ENCODE measurements around the gene ZNF565.
A peak's percentile ranks its signal among the peaks of the same experiment; 100 is the strongest.
"Not testable (repeated sequence)": the region's sequence is repeated elsewhere in the genome, so short reads cannot be mapped to it uniquely, and the experiment has no call there.

Gene ZNF565

DNA sequence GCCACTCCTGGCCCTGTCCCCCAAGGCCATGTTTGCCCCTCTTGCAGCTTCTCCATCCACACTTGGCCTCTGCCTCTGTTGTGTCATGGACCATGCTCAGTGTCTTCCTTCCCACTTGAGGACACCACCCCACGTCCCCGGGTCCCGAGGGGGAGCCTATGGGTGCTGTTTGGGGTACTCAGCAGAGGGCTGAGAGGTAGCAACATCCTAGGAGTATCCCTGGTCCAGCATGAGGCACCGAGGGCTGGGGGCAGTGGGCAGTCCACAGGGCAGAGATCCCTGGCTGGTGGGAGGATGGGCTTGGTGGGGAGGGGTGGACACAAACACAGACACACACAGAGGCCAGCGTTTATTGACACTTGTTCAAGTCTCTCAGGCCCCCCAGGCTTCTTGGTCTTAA lies 63.9 kb downstream of the ZNF565 start:
- no peak for DNase-seq (ENCODE audit: low read depth, low spot score)

DNA sequence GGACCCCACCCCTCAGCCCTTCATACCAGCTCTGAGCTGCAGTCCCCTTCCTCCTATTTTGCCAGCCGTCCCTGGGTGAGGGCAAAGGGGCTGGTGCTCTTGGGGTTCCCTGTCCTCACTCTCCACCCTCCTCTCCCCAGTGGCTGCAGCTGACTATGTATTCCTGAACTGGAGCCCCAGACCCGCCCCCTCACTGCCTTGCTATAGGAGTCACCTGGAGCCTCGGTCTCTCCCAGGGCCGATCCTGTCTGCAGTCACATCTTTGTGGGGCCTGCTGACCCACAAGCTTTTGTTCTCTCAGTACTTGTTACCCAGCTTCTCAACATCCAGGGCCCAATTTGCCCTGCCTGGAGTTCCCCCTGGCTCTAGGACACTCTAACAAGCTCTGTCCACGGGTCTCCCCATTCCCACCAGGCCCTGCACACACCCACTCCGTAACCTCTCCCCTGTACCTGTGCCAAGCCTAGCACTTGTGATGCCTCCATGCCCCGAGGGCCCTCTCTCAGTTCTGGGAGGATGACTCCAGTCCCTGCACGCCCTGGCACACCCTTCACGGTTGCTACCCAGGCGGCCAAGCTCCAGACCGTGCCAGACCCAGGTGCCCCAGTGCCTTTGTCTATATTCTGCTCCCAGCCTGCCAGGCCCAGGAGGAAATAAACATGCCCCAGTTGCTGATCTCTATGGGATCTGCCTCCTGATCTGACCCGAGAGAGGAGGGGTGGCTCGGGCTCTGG lies 64.6 kb downstream of the ZNF565 start:
- no peak for DNase-seq (ENCODE audit: low read depth, low spot score)

DNA sequence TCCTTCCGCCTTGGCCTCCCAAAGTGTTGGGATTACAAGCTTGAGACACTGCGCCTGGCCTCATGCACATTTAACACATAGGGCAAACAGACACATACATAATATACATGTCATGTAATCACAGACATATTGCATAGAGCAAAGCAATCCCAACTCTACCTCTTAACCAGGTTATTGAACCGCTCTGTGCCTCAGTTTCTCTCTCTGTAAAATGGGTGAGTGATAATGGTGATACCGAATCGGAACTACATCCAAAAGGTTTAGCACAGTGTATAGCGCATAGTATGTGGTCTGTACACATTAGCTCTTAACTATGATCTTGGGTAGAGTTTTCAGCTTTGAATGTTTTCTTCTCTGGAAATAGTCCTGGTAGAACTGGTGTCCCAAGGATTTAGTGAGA lies 69.8 kb downstream of the ZNF565 start:
- no peak for DNase-seq (ENCODE audit: low read depth, low spot score)

GRCh38 chr19:36142496-36142895 lies 72.0 kb downstream of the ZNF565 start:
- DNase-seq (ENCODE audit: low read depth, low spot score) = no peak

DNA sequence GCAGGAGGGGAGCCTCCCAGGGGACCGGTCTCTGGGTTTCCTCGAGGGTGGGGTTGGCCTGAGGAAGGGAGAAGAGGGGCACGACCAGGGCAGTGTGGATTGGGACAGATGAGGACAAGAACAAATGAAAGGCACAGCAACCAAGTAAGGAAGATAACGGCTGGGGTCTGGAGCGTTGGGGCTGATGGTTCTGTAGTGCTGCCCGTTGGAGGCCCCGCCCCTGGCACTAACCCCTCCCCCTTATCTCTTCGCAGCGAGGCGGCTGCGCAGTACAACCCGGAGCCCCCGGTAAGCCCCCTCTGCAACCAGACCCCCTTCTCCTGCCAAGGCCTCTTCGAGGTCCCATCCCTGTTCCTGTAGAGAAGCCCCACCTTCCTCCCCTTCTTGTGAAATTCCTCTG lies 72.4 kb downstream of the ZNF565 start:
- no peak for DNase-seq (ENCODE audit: low read depth, low spot score)

DNA sequence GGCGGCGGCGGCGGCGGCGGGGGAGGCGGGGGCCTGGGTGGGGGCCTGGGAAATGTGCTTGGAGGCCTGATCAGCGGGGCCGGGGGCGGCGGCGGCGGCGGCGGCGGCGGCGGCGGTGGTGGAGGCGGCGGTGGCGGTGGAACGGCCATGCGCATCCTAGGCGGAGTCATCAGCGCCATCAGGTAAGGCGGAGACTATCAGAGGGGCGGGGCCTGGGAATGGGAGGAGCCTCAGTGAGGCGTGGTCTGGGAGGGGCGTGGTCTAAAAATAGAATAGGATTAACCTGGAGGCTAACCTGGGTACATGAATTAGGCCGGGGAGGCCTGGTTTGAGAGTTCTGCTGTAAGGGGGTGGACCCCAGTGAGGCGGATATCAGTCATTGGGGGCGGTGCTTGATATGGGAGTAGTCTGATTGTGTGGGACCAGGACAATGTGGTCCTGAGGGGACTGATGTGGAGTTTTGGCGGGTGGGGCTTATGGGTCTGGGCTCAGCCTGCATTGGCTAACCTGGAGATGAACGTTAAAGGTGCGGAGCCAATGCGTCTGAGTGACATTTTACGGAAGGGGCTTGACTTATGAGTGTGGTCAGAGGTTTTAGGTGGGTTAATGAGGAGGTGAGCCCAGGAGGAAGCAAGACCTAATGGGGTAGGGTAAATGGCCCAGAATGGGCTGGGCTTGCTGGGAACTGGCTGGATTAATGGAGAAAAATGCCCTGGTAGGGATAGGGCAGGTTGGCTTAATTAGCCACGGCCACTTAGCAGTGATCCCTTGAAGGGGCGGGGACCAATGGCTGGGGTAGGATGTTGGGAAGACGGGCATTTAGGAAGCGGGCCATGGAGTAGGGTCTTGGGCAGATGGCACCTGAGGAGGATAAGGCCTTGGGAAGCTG lies 73.2 kb downstream of the ZNF565 start:
- DNase-seq (ENCODE audit: low read depth, low spot score) = peak; percentile 96

DNA sequence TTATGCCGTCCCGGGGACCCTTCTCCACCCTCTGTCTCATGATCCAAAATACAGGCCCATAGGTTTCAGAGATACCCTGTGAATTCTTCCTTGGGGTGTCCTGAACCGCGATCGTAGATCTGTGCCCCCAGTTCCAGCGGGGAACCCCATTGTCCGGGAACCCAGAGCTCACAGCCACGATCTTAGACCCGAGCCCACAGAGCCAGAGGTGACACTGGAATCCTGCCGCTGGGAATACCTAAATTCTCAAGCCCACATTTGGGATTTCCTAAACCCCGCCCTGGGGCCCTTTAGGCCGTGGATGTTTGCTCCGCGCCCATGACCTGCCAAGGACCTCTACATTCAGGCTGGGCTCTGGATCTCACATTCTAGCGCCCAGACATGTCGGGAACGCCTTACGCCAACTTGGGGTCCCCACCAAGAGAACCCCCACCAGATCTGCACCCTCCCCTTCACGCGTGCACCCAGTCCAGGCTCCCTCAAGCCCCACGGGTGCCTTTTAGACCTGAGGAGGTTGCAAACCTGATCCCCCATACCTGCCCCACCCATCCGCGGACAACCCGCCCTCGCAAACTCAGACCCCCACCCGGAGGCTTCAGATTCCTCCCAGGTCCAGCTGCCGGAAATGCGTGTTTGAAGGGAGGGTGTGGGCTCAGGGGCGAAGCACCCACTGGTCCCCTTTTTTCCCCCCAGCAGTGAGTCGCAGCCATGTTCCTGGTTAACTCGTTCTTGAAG lies 74.0 kb downstream of the ZNF565 start:
- DNase-seq (ENCODE audit: low read depth, low spot score) = peak; percentile 72

DNA sequence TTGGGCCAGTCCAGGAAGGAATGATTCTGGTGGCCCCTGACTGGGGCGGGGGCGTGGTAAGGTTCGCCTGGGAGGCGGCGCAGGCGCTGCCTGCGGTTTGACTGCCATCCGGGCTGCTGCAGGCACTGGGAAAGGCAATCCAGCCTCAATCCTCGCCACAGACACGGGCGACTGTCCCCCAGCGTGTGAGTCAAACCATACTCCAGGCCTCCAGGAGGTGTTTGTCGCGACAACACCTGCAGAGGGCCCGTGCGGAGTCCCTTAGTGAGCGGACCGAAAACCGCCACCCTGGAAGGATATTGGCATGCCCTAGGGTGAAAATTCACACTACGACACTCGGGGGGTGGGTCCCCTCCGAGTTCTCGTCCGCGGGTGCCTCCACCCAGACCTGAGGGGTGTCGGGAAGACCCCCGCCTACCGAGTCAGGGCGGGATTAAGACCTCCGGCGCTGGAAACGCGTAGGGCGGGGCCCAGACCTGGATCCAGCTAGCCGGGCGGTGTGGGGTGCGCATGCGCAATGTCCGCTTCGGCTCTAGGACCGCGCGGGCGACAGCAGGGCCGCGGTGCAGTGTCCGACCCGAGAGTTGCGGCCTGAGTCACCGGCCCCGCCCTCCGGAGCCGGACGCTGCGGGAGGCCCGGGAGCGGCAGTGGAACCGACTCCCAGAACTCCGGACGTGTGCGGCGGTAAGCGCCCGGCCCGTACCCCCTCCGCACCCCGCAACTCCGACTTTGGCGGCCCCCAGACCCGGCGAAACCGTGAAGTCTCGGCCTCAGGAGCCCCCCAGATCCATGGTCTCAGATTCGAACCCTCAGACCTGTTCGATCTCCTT lies 74.8 kb downstream of the ZNF565 start, which contains the start of gene CAPNS1:
CAPNS1 (plus strand) TSS at position 594 of the 831 bp plus-strand sequence. CDS start 946 bp downstream, outside the sequence.
- DNase-seq (ENCODE audit: low read depth, low spot score) = peak; percentile 98

DNA sequence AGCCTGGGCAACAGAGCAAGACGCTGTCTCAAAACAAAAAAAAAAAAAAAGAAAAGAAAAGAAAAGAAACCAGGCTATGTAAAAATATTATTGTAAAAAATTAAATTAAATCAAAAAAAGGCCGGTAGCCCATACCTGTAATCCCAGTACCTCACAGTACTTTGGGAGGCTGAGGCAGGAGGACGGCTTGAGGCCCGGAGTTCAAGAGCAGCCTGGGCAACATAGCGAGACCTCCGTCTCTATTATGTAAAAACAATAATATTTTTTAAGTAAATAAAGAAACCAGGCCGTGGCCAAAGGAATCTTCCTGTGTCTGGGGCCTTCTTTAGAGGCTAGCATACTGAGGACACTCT lies 75.4 kb downstream of the ZNF565 start:
- DNase-seq (ENCODE audit: low read depth, low spot score) = no peak

DNA sequence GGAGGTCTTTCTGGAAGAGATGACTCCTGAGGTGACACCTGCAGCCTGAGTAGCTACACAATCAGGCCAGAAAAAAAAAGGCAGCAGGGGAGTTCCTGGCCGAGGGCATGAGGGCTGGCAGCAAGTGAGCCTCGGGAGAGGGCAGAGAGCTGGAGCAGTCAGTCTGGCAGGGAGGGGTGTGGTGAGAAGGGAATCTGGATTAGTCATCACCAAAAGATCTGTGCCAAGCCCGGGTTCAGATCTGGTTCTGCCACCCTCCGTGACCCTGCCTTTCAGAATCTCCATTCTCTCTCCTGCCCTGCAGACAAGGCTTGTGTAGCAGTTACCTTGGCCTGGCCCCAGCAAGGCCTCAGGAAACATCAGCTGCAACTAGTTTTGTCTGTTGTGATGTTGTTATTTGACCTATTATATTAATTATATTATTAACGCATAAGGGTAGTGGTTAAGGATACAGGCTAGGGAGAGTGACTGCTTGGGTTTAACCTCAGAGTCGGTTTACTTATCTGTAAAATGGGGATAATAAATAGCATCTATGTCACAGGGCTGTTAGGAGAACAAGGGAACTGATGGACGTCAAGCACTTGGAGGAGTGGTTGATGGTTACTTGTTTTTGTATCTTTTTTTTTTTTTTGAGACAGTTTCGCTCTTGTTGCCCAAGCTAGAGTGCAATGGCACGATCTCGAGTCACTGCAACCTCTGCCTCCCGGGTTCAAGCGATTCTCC lies 77.3 kb downstream of the ZNF565 start:
- DNase-seq (ENCODE audit: low read depth, low spot score) = peak; percentile 33

DNA sequence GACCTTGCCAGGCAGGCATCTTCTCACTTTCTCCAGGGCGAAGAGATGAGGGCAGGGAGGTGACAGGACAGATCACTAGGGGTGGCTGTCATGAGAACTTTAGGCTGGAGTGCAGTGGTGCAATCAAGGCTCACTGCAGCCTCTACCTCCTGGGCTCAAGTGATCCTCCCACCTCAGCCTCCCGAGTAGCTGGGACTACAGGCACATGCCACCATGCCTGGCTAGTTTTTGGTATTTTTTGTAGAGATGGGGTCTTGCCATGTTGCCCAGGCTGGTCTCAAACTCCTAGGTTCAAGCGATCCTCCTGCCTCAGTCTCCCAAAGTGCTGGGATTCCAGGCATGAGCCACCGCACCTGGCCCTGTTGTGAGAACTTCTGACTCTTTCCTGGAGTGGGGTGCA lies 79.6 kb downstream of the ZNF565 start:
- DNase-seq (ENCODE audit: low read depth, low spot score) = not testable (repeated sequence)

Data from ELF-1 (cell line).